HG03196 (cell line): ENCODE data around the gene TUBD1.
"Not testable (repeated sequence)": the region's sequence is repeated elsewhere in the genome, so short reads cannot be mapped to it uniquely, and the experiment has no call there.

Source experiments
- ATAC-seq: cut with Tn5 transposase; IDR thresholded peaks from one replicate; pipeline ENCODE4 v1.9.1; 2021; ENCODE audit not compliant: unreplicated experiment

The TUBD1 gene

GRCh38 chr17:59845595-59846393 lies 46.9 kb downstream of the TUBD1 start:
- ATAC-seq: no peak

- ATAC-seq: no peak
Observed at GRCh38 chr17:59844884-59845594, 47.7 kb downstream of the TUBD1 start.

- ATAC-seq: no peak
Observed at GRCh38 chr17:59842901-59843652, 49.7 kb downstream of the TUBD1 start.

GRCh38 chr17:59841882-59842263 lies 50.9 kb downstream of the TUBD1 start:
- ATAC-seq: not testable (repeated sequence)

GRCh38 chr17:59841091-59841881 lies 51.5 kb downstream of the TUBD1 start:
- not testable (repeated sequence) for ATAC-seq

DNA sequence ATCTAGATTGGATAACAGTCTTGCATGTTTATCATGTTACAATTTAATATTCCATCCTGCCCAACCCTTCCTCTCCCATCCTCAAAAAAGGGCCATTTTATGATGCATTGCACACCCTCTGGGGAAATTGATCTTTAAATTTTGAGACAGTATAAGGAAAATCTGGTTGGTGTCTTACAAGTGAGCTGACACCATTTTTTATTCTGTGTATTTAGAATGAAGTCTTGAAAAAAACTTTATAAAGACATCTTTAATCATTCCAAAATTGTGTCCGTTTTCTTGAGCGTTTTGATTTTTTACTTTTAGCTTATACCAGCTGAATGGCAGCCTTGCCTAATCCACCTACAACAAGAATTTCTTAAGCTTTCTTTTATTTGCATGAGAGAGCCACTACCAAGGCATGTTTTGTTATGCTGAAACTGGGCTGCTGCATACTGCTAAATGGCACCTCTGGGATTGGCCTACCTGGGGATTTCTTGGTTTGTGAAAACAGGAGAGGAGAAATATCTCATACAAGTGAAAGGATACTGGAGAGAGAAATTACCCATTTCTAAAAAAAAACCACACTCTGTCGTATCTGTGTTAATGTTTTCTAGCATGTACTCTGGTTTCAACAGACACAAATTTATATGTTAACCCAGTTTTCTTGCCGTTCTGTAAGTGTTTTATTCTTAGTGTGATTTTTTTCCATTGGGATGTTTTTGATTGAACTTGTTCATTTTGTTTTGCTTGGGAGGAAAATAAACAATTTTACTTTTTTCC lies 52.2 kb downstream of the TUBD1 start:
- no peak for ATAC-seq

DNA sequence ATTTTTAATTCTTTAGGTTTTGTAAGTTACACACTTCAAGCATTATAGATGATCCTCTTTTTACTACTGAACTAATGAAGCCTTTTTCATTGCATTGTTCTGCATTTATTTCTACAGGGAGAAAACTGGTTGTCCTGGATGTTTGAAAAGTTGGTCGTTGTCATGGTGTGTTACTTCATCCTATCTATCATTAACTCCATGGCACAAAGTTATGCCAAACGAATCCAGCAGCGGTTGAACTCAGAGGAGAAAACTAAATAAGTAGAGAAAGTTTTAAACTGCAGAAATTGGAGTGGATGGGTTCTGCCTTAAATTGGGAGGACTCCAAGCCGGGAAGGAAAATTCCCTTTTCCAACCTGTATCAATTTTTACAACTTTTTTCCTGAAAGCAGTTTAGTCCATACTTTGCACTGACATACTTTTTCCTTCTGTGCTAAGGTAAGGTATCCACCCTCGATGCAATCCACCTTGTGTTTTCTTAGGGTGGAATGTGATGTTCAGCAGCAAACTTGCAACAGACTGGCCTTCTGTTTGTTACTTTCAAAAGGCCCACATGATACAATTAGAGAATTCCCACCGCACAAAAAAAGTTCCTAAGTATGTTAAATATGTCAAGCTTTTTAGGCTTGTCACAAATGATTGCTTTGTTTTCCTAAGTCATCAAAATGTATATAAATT lies 53.0 kb downstream of the TUBD1 start:
- no peak for ATAC-seq

DNA sequence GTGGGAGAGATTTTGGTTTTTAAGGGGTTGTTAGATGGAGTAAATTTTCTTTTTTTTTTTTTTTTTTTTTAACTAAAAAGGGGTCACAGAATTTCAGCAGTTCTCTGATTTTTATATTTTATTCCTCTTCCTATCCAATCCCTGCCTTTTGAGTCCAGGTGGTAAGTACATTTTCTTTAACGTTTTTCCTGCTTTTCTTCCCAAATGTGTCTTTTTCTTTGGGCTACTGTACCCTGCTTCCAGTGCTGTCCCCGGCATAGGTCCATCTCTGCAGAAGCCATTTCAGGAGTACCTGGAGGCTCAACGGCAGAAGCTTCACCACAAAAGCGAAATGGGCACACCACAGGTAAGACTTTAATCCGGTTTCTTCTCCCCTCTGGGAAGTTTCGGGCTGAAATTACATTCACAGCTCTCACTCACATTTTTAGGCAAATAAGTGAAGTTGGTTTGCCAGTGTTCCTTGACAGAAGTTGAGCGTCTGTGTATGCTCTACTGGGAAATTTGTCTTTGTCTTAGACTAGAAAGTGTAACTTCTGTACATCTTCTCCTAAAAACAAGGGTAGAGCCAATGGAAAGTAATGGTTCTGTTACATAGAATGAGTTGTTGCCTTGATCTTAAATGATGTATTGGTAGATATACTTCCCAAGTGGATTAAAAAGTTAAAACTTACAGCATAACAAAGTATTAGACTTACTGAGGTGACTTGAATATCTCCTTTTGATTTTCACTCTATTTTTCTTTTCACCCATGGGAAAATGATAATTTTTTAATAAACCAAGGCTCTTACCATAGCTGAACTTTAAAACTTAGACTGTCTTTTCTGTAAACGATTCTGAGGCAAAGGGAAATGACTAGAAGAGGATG lies 54.5 kb downstream of the TUBD1 start:
- ATAC-seq: no peak

GRCh38 chr17:59837308-59838051 lies 55.3 kb downstream of the TUBD1 start:
- ATAC-seq: peak; percentile 68

- ATAC-seq: no peak
Observed at GRCh38 chr17:59832883-59833379, 59.8 kb downstream of the TUBD1 start.

GRCh38 chr17:59830846-59831486 lies 61.8 kb downstream of the TUBD1 start:
- no peak for ATAC-seq

- no peak for ATAC-seq
Observed at GRCh38 chr17:59830007-59830630, 62.6 kb downstream of the TUBD1 start.

- peak; percentile 76 for ATAC-seq
Observed at GRCh38 chr17:59829217-59830006, 63.3 kb downstream of the TUBD1 start.

DNA sequence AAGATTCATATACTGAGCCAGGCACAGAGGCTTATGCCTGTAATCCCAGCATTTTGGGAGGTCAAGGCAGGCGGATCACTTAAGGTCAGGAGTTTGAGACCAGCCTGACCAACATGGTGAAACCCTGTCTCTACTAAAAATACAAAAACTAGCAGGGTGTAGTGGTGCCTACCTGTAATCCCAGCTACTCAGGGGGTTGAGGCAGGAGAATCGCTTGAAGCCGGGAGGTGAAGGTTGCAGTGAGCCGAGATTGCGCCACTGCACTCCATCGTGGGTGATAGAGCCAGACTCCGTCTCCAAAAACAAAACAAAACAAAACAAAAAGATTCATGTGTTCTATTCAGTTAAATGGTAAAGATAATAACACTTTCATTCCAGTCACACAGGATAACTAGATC lies 63.9 kb downstream of the TUBD1 start:
- ATAC-seq: not testable (repeated sequence)

- no peak for ATAC-seq
Observed at GRCh38 chr17:59828478-59828760, 64.3 kb downstream of the TUBD1 start.
